Ecto neural progenitor cell (in vitro differentiated cells): Measurements from ENCODE around the gene LARGE2.
A peak's percentile ranks its signal among the peaks of the same experiment; 100 is the strongest.

Source experiments
- DNase-seq: peaks from one replicate; pipeline ENCODE4 v3.0.0-alpha.2; 2018; ENCODE audit warnings: low spot score

LARGE2 gene

DNA sequence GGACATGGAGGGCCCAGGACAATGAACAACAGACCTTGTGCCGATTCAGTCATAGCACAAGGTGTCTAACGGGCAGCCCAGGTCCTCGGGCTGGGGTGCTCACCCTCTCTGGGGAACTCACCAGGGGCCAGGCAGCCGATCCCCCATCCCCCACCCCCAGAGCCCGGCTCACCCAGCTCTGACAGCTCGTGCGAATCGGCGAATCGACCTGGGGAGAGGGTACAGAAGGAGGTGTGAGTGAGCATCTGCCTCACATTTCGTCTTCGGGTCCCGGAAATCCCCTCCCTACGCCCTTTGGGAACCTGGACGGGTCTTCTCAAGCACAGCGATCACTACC is 5.2 kb upstream of the LARGE2 start:
- DNase-seq, result no peak

DNA sequence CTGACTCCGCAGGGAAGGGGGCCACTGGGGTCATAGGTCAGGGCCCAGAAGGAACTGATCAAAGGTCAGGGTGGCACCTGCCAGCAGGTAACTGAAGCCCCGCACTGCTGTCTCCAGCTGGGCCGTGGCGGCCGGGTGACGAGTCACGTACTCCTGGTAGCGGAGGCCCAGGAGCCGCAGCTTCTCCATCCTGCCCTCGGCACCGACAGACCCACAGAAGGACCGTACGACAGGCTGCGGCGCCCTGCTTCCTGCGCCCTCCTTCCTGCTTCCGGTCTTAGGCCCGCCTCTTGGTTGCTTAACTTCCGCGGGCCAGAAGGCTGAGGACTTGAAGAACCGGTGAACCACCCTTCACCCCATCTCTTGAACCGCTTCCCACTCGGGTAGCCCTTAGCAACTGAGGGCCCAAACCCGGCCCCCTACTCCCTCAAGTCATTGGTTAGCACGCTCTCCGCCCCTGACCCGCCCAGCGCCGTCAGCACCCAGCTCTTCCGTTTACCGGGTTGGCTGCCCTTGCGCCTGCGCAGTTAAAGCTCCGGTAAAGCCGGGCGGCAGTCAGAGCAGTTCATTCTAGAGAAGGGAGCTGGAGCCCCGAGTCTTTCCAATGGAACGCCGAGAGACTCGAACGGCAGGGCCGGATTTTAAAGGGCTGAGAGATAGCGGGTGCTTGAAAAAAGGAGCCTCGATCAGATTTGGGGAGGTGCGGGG is 4.7 kb upstream of the LARGE2 start, which contains the start of gene PEX16:
Gene PEX16, minus strand, starts transcription at position 255 of the 708 bp plus-strand sequence. Its CDS starts 66 bp downstream, at position 189.
- peak; percentile 95 for DNase-seq

DNA sequence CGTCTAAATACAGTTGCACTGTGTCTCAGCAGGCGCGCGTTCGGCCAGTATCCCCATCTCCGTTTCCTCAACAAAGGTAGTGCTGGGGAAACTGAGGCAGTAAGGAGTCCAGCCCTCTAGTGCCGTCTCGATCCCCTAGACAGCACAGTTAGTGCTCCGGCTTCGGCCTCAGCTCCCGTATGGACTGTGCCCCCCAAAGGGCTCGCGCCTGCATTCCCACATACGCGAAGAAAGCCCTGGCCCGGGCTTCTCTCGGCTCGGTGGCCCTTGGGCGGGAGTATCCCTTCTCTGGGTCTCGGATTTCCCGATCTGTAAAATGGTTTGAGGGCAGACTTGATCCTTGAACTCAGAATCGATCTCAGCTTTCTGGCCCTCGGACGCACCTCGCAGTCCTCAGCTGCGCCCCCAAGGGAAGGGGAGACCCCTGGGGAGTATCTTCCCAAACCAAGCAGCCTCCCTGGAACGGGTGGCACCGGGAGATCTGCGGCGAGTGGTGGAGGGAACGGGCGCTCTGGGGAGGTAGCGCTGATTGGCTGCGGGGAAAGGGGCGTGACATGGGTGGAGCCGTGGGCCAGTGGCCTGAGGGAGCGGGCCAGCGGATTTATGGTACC is 4.0 kb upstream of the LARGE2 start:
- peak; percentile 88 for DNase-seq

DNA sequence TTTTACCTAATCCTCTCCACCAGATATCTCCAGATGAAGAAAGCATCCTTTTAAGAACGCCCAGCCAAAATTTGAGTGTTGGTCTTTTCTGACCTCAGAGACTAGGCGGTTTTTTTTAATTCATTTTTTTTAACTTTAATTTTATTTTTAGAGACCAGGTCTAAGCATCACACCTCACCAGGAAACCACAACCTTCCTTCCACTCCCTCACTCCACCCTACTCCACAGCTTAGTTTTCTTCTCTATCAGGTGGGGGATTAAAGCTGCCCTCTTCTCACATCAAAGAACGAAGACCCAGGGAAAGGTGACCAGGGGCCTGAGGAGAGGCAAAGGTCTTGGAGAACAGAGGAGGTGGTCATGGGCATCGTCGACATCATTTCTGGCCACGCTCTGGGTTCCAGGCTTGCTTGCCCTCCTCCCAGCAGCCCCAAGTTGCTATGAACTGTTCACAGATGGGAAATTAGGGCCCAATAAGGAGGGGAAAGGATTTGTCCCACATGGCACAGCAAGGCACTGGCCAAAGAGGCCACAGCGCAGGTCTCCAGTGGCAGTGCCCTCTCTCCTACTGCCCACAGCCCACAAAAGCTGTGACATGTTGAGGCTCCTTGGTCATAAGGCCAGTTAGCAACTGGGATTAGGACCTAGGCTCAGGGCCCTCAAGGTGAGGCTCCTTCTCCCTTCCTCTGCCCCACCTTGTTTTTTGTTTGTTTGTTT is 3.3 kb upstream of the LARGE2 start:
- no peak for DNase-seq

DNA sequence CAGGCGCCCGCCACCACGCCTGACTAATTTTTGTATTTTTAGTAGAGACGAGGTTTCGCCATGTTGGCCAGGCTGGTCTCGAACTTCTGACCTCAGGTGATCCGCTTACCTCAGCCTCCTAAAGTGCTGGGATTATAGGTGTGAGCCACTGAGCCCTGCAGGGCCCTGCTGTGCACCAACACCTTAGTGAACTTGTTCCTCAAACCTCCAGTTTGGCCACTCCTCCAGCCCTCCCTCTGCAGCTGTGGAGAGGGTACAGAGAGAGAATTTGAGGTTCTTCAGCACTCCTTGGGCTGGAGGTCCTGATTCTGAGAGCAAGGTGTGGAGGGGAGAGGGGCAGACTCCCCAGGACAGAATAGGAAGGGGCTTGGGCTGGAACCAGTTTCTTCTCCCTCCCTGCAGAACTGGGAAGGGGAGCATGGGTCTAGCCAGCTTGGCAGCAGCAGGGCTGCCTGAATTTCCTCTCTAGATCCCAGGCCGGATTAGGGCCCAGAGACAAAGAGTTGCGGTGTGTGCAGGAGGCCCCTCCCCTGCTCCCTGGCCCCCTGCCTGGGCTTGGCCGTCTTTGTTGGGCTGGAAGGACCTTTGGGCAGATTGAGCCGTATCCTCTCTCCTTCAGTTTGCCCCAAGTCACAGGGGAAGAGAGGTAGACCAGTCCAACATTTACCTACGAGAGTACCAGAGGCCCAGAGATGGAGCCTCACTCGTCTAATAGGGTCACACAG is 2.5 kb upstream of the LARGE2 start:
- DNase-seq, result peak; percentile 68

DNA sequence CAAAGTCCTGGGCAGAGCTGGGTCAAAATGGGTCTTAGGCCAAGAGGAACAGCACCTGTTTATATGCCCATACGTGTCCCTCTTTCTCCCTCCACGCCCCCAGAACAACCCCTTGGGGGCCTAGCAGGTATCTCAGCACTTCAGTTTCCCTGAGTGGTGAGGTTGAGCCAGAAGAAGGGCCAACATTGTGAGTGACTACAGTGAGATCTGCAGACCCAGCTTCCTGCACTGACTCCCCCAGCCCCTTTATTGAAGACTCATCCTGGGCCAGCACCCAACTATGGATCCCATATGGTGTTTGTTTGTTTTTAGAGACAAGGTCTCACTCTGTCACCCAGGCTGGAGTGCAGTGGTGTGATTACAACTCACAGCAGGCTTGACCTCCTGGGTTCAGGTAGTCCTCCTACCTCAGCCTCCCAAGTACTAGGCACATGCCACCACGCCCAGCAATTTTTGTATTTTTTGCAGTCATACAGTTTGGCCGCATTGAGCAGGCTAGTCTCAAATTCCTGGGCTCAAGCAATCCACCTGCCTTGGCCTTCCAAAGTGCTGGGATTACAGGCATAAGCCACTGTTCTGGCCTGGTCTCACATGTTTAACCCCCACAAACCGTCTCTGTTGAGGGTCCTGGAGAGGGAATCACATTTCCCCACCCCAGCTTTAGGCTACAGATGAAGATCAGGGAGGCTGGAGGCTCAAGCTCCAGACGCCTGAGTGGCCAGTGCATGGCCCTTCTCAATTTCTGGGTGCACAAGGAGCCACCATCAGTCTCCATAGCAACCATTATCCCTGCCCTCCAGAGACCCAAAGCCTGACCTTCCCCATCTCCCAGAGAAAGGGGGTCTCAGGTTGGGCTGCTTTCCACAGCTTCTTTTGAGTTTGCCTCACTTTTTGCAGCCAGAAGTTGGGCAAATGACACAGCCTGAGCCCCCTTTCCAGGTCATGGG is 1.7 kb upstream of the LARGE2 start:
- no peak for DNase-seq

DNA sequence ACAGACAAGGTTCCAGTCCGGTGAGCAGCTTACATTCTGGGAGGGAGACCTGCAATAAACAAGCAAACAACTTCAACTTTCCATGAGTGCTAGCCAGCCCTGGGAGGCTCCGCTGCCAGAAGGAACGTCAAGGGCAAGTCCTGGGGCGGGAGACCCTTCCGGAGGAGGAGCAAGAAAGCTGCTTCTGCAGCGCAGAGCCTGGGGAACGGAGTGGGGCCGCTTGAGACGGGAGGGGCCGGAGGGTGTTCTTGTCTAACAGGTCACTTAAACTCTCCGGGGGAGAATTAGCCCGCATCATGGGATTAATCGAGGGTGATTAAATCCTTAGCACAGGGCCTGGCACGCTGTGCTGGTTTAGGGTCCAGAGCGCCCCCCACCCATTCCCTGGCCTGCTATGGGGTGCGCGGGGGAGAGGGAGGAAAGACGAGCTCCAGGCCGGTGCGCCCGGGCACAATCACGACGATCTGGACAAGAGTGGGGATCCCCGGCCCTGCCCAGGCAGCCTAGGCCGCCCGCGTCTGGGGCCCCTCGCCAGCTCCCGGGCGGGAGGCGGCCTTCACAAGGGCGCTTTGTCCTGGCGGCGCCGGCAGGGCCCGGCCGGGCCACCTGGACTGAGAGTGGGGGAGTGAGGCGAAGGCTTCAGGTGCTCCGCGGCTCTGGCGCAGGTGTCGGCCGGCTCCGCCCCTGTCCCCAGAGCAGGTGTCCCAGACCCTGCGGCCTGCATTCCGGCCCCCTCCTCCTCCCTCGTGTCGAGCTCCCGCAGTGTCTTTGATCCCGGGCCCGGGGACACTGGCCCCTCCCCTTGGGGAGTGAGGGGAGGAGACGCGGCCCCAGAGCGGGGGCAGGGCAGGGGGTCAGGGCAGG is 663 bp upstream of the LARGE2 start:
- peak; percentile 69 for DNase-seq

DNA sequence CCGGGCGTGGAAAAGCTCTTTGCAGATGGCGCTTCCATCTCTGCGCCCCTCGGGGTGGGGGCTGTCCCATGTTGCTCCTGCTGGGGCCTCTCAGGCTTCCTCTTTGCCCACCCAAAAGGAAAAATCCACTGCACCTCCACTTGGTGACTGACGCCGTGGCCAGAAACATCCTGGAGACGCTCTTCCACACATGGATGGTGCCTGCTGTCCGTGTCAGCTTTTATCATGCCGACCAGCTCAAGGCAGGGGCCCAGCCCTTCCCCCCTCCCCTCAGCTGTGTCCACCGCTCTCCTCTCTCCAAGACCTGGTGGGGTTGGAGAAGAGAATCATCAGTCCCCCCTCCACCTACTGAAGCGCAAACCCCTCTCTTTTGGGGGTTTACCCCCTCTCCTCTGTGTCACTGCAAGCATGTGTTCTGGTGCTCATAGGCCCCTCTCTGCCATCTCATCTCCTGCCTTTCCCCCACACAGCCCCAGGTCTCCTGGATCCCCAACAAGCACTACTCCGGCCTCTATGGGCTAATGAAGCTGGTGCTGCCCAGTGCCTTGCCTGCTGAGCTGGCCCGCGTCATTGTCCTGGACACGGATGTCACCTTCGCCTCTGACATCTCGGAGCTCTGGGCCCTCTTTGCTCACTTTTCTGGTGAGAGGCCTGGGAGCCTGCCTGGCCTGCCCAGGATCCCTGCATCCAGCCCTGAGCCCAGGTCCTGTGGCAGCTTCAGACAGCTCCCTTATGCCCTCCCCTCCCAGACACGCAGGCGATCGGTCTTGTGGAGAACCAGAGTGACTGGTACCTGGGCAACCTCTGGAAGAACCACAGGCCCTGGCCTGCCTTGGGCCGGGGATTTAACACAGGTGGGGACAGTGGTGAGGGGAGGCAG is 1.8 kb downstream of the LARGE2 start:
- peak; percentile 45 for DNase-seq

DNA sequence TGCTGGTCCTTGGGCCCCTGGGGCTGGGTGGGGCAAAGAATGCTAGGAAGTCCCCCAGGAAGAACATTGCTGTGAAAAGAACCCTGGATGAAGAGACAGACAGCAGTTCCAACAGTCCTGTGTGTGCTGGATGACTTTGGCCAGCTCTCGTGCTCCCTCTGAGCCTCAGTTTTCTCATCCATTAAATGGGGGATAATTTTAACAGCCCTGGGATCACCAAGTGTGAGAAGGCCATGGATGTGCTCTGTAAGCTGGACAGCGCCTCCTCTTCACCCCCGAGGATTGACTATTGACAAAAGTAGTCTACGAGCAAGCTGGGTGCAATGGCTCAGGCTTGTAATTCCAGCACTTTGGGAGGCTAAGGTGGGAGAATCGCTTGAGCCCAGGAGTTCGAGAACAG is 2.5 kb downstream of the LARGE2 start:
- no peak for DNase-seq

DNA sequence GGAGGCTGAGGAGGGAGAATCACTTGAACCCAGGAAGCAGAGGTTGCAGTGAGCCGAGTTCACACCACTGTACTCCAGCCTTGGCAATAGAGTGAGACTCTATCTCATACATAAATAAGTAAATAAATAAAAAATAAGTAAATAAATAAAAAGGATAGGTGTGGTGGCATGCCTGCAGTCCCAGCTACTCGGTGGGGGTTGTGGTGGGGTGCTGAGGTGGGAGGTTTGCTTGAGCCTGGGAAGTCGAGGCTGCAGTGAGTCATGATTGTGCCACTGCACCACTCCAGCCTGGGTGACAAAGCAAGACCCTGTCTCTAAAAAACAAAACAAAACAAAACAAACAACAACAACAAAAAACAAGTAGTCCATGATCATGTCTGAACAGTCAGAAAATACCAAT is 3.1 kb downstream of the LARGE2 start:
- DNase-seq, result no peak

DNA sequence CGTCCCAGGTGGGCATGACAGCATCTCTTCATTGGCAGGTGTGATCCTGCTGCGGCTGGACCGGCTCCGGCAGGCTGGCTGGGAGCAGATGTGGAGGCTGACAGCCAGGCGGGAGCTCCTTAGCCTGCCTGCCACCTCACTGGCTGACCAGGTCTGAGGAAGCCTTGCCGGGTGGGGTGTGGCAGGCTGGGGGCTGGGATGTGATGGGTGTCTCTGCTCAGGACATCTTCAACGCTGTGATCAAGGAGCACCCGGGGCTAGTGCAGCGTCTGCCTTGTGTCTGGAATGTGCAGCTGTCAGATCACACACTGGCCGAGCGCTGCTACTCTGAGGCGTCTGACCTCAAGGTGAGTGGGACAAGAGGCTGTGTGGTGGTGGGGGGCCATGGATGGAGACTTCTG is 3.5 kb downstream of the LARGE2 start:
- peak; percentile 49 for DNase-seq

DNA sequence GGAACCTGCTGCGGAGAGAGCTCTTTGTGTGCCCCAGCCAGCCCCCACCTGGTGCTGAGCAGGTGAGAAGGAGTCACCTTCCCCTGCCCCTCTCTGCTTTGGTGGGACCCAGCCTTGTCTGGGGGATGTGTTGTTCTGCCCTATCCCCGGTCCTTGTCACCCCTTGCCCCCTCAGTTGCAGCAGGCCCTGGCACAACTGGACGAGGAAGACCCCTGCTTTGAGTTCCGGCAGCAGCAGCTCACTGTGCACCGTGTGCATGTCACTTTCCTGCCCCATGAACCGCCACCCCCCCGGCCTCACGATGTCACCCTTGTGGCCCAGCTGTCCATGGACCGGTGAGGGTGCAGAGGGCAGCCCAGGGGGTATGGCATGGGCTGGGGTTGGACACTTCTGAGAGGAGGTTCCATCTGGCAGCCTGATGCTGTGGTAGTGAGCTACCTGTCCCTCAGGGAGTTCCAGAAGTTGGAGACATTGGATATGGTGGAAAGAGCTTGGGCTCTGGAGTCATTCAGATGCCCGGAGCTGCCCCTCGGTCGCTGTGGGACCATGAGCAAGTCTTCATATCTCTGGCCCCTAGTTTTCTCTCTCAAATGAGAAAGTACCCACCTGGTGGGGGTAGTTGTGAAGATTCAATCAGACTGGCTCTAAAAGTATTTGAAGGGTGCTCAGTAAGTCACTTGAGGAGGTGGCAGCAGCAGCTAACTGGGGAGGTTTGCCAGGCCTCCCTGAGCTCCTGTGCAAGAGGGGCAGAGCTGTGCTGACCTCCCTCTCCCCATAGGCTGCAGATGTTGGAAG is 4.3 kb downstream of the LARGE2 start:
- DNase-seq, result no peak

DNA sequence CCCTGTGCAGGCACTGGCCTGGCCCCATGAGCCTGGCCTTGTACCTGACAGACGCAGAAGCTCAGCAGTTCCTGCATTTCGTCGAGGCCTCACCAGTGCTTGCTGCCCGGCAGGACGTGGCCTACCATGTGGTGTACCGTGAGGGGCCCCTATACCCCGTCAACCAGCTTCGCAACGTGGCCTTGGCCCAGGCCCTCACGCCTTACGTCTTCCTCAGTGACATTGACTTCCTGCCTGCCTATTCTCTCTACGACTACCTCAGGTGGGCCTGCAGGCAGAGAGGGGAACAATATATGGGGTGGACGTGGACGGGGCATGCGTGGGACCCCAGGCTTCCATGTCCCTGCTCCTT is 4.9 kb downstream of the LARGE2 start:
- peak; percentile 38 for DNase-seq

DNA sequence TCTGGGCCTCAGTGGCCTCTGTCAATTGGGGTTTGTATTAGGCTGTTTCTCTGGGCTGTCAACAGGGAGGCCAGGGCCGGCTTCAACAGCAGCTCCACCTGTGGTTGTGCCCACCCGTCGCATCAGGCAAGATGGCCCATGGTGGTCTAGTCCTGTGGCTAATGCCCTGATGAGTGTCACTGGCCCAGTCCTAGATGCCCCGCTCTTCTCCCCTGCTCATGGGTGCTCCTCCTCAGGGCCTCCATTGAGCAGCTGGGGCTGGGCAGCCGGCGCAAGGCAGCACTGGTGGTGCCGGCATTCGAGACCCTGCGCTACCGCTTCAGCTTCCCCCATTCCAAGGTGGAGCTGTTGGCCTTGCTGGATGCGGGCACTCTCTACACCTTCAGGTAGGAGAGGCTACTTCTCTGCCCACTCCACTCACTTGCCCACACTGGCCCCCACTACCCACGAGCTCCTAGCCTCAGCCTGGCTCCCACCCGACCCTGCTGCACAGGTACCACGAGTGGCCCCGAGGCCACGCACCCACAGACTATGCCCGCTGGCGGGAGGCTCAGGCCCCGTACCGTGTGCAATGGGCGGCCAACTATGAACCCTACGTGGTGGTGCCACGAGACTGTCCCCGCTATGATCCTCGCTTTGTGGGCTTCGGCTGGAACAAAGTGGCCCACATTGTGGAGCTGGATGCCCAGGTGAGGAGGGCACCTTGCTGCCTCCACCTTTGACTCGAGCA is 5.4 kb downstream of the LARGE2 start:
- DNase-seq, result no peak

DNA sequence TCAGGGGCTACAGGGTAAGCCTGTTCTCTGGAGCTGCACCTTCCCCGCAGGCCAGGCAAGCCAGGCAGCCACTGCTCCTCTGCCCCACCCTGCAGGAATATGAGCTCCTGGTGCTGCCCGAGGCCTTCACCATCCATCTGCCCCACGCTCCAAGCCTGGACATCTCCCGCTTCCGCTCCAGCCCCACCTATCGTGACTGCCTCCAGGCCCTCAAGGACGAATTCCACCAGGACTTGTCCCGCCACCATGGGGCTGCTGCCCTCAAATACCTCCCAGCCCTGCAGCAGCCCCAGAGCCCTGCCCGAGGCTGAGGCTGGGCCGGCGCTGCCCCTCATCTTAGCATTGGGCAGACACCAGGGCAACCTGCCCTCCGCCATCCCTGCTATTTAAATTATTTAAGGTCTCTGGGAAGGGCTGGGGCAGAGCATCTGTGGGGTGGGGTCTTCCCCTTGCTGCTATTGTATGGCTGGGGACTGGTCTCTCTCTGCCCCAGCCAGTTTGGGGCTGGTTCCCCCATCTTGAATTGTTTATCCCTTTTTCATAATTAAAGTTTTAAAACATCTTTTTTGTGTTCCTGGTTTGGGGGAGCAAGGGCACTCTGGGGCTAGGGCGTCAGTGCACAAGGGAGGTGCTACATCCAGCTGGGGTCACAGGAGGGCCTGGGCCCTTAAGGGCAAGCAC is 6.2 kb downstream of the LARGE2 start:
- peak; percentile 46 for DNase-seq

DNA sequence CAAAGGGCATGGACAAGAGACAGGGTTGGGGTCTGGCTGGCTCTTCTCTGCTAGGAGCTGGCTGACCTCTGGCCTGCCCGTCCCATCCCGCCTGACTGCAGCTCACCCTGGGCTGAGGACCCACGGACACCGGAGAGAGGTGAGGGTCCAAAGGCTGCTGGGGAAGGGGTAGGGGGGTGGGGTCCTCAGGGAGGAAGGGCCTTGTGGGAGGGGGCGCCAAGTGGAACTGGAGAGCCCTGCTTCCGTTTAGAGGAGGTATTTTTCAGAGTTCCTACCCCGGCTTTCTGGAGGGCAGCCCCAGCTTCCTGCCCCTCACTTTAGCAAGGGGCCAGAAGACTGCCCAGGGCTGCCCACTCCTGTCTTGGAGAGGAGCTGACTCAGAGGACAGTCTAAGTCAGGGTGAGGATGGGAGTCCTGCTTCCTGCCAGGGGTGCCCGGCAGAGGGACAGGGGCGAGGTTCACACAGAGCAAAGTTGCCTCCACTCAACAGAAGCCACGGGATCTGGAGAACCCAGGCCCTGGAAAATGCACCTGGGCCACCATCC is 7.1 kb downstream of the LARGE2 start:
- no peak for DNase-seq
